Stimulated activated CD8-positive, alpha-beta memory T cell treated with anti-CD3 and anti-CD28 coated beads, Interleukin-2, amount 100 ng/mL, for 1 hour (primary cell): ENCODE measurements around the gene ZNF17.
"Not testable (repeated sequence)": the region's sequence is repeated elsewhere in the genome, so short reads cannot be mapped to it uniquely, and the experiment has no call there.

Experiments used
- DNase-seq, 2 donors: peaks; one replicate each; pipeline ENCODE4 v3.0.0-alpha.2; 2020; ENCODE audit warnings: low read depth in 2 of 2

ZNF17 gene

DNA sequence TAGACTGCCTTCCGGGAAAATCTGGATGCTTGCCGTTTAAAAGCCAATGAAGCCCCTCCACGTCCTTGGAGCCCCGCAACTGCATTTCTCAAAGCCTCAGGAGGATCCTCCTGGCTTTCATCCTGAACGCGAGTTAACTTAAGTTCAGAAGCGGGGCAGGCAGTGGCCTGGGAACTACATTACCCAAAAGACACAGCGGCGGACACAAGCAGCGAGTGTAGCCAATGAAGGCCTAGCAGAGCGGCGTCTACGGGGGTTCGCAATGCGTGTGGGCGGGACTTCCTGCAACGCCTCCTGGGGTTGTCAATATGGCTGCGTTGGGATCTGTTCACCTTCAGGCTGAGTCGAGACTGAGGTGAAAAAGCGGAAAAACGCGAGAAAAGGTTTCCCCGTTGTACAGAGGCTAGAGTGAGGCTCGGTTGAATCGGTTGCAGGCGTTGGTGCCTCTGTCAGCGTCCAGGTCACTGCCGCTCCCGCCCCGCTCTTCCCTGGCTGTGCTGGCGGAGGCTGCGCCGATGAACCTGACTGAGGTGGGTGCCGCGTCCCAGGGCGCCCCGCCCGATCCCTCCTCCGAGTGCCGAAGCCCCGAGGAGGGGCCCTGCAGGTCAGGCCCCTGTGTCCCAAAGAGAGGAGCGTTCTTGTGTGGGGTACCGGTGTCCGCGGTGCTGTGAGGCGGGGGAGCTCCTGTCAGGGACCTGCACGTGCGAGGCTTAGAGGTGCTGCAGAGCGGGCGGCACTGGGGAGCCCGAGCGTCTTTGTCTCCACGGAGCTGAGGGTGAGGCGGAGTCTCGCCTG lies at the start of gene ZNF17:
ZNF17 (plus strand) TSS at position 285 of the 795 bp plus-strand sequence. CDS start 2,455 bp downstream, outside the sequence.
- DNase-seq = peak; percentile 80 to 82

DNA sequence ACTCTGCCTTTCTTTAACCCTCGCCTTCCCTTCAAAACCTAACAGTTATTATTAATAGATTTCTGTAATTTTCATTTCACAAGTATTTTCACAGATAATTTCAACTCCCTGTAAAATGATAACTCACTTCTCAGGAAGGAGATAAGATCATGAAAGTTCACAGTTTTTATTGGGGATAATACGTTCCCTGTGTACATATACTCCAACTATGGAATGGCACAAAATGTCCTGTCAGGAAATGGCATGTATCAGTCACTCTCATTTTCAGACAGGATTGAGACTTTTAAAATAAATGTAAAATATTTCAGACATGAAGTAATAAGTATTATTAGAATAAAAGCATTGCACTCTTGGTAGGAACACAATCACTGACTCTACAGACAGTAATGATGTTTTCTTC lies 48.5 kb upstream of the ZNF17 start:
- DNase-seq = no peak

DNA sequence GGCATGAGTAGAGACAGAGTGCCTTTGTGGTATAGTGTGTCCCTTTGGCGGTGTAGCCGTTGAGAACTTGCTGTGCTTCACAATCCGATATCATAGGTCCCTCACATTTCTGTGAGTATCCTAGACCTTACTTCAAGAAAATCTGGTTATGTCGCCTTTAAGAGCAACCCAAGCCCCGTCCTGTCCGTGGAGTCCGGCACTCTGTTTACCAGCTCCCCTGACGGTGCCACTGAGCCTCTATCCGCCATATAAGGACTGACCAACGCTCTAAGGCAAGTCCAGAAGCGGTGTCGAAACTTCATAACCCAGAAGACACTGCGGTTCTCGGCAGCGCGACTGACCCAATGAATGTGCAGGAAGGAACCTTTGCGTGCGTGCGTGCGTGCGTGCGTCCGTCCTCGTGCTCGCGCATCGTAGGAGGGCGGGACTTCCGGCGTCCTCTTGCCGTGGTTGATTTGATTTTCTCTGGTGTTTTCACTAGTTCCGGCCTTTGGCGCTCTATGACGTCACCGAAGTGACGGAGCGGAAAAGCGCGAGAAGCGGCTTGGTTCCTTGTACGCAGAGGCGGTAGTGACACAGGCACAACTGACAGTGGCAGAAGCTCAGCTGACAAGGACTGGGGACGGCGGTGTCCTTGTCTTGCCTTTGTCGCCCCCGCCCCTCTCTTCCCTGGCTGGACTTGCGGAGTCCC lies 47.8 kb upstream of the ZNF17 start, which contains the start of the genes TRAPPC2B and ZNF547:
TRAPPC2B (plus strand) TSS at position 555 of the 691 bp plus-strand sequence. CDS start 1,283 bp downstream, outside the sequence.
ZNF547 (plus strand) TSS at position 555 of the 691 bp plus-strand sequence. CDS start 5,005 bp downstream, outside the sequence.
- peak; percentile 96 to 98 for DNase-seq

DNA sequence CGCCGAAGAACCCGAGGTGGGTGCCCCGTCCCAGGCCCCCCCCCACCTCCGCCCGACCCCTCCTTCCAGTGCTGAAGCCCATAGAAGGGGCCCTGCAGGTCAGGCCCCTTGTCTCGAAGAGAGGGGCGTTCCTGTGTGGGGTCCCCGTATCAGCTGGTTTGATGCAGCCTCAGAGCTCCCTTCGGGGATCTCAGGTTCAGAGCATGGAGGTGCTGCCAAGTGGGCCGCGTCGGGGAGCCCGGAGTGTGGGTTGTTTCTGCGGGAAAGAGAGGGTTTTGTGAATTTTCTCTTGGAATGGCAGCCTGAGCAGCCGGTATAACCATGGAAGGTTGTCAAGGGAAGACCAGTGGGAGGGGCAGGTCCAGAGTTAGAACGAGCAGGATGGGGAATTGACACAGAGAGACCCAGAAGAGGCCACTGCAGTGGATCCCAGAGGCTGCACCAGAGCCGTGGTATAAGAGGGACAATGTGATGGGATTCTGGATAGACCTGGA lies 47.2 kb upstream of the ZNF17 start:
- no peak for DNase-seq

DNA sequence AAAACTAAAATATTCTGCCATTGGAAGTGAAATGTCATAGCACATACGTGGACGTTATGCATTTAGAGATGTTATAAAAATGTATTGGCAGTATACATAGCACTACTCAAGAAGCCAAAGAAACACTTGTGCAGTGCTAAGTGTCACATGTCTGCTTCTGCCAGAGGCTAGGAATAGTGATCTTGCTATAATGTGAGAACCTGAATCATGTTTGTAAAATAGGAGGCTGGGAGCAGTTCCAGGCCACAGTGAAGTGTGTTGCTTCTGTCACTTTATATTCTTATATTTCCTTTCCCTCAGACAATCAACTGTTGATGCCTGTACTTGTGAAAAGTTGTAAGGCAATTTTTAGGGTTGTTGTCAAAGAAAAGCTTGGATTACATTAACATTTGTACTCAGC lies 44.2 kb upstream of the ZNF17 start:
- DNase-seq = no peak

DNA sequence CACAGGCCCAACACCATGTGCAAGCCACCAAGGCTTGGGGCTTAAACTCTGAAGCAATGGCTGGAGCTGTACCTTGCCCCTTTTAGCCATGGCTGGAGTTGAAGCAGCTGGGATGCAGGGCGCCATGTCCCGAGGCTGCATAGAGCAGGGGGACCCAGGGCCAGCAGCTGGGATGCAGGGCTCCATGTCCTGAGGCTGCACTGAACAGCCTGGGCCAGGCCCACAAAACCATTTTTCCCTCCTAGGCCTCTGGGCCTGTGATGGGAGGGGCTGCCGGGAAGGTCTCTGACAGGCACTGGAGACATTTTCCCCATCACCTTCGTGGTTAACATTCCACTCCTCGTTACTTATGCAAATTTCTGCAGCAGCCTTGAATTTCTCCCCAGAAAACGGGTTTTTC lies 36.8 kb upstream of the ZNF17 start:
- no peak for DNase-seq

DNA sequence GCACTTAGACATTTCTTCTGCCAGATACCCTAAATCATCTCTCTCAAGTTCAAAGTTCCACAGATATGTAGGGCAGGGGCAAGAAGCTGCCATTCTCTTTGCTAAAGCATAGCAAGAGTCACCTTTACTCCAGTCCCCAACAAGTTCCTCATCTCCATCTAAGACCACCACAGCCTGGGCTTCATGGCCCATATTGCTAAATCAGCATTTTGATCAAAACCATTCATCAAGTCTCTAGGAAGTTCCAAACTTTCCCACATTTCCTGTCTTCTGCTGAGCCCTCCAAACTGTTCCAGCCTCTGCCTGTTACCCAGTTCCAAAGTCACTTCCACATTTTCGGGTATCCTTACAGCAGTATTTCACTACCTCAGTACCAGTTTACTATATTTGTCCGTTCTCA lies 36.3 kb upstream of the ZNF17 start:
- DNase-seq = not testable (repeated sequence)

DNA sequence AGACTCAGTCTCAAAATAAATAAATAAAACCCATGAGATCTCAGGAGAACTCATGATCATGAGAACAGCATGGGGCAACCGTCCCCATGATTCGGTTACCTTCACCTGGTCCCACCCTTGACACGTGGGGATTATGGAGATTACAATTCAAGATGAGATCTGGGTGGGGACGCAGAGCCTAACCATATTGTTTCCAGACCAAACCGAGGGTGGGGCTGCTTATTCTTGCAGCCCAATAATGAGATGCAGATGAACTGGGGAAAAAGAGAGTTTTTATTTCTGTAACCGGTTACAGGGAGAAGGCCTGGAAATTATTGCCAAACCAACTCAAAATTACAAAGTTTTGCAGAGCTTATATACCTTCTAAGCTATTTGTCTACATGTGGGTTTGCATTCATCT lies 34.8 kb upstream of the ZNF17 start:
- no peak for DNase-seq

DNA sequence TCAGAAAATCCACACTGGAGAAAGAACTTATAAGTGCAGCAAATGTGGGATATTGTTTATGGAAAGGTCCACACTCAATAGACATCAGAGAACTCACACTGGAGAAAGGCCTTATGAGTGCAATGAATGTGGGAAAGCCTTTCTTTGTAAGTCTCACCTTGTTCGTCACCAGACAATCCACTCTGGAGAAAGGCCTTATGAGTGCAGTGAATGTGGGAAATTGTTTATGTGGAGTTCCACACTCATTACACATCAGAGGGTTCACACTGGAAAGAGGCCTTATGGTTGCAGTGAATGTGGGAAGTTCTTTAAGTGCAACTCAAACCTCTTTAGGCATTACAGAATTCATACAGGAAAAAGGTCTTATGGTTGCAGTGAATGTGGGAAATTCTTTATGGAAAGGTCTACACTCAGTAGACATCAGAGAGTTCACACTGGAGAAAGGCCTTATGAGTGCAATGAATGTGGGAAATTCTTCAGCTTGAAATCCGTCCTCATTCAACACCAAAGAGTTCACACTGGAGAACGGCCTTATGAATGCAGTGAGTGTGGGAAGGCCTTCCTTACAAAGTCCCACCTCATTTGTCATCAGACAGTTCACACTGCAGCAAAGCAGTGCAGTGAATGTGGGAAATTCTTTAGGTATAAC lies 33.3 kb upstream of the ZNF17 start:
- DNase-seq = no peak

DNA sequence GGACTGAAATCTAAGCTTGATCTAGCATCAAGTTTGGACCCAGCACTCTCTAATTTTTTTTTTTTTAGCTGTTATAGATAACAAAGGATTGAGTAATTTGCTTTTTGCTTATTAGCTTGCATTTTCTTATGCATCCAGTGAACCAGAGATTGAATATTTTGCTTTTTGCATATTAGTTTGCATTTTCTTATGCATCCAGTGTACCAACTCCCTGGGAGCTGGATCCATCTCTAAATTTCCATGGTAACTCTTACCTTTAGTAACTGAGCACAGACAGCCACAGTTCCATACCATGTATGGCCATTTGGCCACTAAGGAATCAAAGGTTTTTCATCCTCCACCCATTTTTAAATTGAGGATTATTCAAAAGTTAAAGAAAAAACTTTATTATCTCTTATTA lies 30.0 kb upstream of the ZNF17 start:
- DNase-seq = no peak

DNA sequence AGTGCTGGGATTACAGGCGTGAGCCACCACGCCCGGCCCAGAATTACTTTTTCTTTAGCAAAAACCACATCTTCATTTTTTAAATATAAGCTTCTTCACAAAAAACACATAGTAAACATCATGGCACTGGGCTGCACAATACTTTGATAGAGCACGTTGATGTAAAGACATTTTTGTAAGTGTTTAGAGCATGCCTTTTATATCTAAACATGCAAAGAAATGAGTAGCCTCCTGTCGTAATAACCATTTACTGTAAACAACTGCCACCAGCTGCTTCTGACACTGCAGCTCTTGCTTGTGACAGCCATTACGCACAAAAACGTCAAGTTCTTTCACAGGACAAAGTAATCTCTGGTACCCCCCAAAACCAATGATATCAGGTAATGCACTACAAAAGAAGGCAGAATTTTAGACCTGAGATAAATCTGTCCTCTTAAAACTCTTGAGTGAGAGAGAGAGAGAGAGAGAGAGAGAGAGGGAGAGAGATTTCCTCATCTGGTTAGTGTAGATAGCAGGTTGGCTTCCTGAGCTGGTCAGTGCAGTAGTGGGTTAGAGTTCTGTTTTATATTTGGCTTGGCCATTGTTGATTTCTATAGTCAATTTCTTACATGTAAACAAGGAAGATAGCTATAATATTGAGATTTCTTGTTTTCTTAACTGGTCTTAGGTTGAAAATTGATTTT lies 28.0 kb upstream of the ZNF17 start:
- DNase-seq = no peak

DNA sequence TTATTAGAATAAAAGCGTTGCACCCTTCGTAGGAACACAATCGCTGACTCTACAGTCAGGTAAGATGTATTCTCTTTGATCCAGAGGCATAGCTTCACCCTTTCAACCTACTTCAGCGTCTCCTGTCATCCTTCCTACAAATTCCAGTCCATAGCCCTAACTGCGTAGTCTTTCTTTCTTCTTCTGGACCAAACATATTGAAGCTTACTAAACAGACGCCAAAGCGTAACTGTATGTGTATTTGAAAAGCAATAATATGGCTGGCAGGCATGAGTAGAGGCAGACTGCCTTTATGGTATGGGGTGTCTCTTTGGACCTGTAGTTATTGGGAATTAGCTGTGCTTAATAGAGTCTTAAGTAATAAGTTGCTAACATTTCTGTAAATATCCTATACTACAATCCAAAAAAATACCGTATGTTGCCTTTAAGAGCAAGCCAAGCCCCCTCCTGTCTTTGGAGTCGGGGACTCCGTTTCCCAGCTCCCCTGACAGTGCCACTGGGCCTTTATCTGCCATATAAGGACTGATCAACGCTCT lies 21.7 kb upstream of the ZNF17 start:
- DNase-seq = no peak

DNA sequence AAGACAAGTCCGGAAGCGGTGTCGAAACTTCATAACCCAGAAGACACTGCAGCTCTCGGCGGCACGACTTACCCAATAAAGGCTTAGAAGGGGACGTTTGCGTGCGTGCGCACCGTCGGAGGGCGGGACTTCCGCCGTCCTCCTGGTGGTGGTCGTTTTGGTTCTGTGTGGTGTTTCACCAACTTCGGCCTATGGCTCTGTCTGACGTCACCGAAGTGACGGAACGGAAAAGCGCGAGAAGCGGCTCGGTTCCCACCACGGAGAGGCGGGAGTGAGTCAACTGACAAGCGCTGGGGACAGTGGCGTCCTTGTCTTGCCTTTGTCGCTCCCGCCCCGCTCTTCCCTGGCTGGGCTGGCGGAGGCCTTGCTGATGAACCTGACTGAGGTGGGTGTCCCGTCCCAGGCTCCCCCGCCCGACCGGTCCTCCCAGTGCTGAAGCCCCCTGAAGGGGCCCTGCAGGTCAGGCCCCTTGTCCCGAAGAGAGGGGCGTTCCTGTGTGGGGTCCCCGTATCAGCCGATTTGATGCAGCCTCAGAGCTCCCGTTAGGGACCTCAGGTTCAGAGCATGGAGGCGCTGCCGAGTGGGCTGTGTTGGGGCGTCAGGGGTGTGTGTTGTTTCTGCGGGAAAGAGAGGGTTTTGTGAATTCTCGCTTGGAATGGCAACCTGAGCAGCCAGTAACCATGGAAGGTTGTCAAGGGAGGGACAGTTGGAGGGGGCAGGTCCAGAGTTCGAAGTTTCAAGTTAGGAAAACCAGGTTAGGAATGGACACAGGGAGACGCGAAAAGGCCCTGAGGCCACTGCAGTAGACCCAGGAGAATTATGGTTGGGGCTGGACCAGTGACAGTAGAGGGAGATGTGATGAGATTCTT lies 21.0 kb upstream of the ZNF17 start, which contains the start of gene ZNF548:
ZNF548 (plus strand) TSS at position 125 of the 869 bp plus-strand sequence; CDS start at position 371, 246 bp downstream.
- DNase-seq = peak; percentile 95 to 98

DNA sequence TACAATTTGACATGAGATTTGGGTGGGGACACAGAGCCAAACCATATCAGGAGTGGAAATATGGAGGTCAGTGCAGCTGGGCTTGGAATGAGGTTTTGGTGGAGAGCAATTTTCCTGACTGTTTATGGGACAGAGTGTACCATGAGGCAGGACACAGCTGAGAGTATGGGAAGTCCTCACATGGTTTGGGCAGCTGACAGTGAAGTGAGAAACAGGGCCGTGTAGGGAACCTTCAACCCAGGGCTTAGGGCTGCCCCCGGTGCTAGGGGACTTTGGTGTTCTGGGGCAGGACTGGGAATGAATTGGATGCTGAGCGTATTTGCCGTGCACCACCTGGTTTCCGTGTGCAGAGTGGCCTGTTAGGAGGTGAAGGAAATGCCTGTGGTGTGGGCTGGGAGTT lies 15.3 kb upstream of the ZNF17 start:
- DNase-seq = no peak

DNA sequence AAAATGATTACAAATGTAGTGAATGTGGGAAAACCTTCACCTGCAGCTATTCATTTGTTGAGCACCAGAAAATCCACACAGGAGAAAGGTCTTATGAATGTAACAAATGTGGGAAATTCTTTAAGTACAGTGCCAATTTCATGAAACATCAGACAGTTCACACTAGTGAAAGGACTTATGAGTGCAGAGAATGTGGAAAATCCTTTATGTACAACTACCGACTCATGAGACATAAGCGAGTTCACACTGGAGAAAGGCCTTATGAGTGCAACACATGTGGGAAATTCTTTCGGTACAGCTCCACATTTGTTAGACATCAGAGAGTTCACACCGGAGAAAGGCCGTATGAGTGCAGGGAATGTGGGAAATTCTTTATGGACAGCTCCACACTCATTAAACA lies 12.1 kb upstream of the ZNF17 start:
- DNase-seq = no peak

DNA sequence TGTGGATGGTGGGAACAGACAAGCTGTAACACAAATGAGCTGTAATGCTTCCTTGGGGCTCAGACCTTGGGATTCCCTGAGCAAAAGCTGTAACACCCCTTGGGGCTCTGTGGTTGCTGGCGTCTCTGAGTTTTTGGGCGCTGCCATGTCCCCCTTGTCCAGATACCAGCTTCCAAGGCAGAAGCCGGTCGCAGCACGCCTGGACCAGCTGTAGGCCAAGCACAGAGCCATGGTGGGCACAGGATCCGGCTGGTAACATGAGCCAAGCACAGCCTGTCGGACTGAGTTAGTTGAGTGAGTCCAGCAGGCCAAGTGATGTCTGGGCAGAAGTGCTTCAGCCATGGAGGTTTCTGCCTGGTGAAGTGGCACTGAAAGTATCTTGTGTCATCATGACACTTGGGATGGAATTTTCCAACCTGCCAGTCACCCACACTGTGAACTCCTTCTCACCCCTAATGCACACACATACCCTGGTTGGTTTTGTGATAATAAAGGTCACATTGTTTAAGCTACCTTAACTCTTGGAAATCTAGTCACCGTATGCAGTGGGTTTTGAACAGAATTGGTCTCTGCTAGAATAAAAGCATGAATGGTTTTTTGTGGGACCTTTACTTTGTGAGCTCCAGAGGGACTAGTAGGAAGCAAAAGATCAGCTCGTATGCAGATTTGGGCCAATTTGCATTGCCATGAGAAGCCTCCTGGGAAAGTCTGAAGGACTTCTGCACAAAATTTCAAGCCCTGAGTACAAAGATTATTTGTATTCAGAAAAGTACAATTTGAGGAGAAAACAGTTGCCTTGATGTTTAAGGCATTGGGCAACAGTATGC lies 7.0 kb upstream of the ZNF17 start:
- DNase-seq = no peak

DNA sequence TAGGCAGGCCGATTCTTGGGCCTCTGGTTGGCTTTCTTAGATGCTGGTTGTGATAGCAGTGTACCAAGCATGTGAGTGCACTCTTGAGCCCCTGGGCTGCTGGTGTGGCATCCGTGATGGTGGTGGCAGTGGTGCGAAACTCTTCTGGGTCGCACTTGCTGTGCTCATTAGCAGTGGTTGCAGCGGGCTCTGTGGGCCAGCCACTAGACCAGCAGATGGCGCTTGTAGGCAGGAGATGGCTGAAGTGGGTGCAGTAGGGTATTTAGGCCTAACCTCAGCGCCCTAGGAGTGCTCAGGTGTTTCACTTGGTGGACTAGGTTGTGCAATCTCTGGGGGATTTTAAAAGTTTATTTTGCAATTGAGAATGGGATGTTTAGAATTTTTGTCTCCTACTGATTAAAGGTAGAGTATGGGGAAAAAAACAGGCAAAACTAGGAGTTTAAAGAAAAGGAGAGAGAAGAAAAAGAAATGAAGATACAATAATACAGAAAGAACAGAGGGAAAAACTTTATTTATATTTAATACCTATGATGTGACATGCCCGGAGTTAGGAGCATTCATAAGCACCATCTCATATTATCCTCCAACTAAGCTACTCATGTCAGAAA lies 4.3 kb upstream of the ZNF17 start:
- peak; percentile 43 to 45 for DNase-seq

DNA sequence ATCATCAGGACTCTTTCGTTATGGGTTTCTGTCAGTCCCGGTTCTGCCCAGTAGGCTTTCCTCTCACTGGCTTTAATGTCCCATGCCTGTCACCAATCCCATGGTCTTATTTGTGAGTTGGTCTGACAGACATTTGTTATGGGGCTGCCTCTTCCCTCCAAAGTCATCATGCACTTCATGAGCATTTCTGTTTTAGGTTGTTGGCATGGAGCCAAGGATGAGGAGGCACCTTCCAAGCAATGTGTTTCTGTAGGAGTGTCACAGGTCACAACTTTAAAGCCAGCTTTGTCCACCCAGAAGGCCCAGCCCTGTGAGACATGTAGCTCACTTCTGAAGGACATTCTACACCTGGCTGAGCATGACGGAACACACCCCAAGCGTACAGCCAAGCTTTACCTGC lies 8.5 kb downstream of the ZNF17 start:
- DNase-seq = no peak

DNA sequence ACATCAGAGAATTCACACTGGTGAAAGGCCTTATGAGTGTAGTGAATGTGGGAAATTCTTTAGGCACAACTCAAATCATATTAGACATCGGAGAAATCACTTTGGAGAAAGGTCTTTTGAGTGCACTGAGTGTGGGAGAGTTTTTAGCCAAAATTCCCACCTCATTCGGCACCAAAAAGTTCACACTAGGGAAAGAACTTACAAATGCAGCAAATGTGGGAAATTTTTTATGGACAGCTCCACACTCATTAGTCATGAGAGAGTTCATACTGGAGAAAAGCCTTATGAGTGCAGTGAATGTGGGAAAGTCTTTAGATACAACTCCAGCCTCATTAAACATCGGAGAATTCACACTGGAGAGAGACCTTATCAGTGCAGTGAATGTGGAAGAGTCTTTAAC lies 10.1 kb downstream of the ZNF17 start:
- DNase-seq = no peak
